ENCODE results near the gene C1orf122. TPM values are rescaled to one million over a fixed set of nuclear protein-coding genes. Genes with fewer than 3 reads are reported as not detected.

The C1orf122 gene
- total RNA-seq, 1 donor from 2014 or later = 26.1 TPM

GRCh38 chr1:37809942-37810341 lies 2.4 kb downstream of the C1orf122 start:
- DNase-seq (ENCODE audit: low read depth) (no peak), FAIRE-seq (no peak)
- TF ChIP-seq CTCF (IDR thresholded peaks at IDR 0.05; ENCODE audit: insufficient read depth, low read length, severe bottlenecking) = no peak
- peaks cover 22% of the 10 kb centered on the region for H3K36me3 ChIP-seq (ENCODE audit: control insufficient read depth, insufficient read depth, low read length)
- H3K27me3 ChIP-seq (ENCODE audit: control insufficient read depth, insufficient read depth, low read length) = no peaks in the 10 kb centered on the region
- no peak overlapping the region for H3K4me3 ChIP-seq (ENCODE audit: low read depth, low read length)

DNA sequence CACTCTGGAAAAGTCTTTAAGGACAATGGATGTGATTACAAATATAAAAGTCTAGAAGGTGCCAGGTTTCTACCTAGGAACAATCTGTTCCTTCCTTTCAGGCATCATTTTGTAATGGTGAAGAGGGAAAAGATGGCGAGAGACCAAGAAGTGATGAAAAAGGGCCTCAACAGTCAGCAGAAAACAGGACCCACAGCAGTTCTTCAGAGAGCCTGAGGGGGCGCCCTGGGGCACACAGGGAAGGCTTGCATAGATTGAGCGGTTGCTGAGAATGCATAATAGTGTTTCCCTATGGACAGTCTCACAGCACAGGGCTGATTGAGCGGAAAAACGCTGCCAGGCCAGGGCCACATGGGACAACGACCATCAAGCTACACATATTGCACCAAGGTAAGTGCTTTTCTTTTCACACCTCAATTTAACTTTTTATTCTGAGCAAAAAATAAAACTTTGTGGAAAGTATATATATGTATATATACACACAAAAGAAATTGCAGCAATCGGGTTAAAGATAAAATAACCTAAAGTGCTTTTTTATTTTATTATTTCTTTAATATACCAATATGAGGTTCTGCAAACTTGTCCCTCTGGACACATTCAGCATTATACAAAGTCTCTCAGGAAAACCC lies 3.6 kb downstream of the C1orf122 start:
- TF ChIP-seq CTCF (IDR thresholded peaks at IDR 0.05; ENCODE audit: insufficient read depth, low read length, severe bottlenecking) = peak; percentile 93
- DNase-seq (ENCODE audit: low read depth) (peak; percentile 62), FAIRE-seq (no peak)
- Histone ChIP-seq H3K27me3 (ENCODE audit: control insufficient read depth, insufficient read depth, low read length) (no peaks in the 10 kb centered on the region), H3K36me3 (ENCODE audit: control insufficient read depth, insufficient read depth, low read length) (peaks cover 21% of the 10 kb centered on the region), H3K4me3 (ENCODE audit: low read depth, low read length) (no peak overlapping the region)

GRCh38 chr1:37813529-37814145 lies 6.0 kb downstream of the C1orf122 start:
- DNase-seq (ENCODE audit: low read depth) = no peak
- no peak for FAIRE-seq
- TF ChIP-seq CTCF (IDR thresholded peaks at IDR 0.05; ENCODE audit: insufficient read depth, low read length, severe bottlenecking) = no peak
- no peak overlapping the region for H3K4me3 ChIP-seq (ENCODE audit: low read depth, low read length)
- H3K36me3 ChIP-seq (ENCODE audit: control insufficient read depth, insufficient read depth, low read length) = peaks cover 23% of the 10 kb centered on the region
- H3K27me3 ChIP-seq (ENCODE audit: control insufficient read depth, insufficient read depth, low read length) = no peaks in the 10 kb centered on the region

DNA sequence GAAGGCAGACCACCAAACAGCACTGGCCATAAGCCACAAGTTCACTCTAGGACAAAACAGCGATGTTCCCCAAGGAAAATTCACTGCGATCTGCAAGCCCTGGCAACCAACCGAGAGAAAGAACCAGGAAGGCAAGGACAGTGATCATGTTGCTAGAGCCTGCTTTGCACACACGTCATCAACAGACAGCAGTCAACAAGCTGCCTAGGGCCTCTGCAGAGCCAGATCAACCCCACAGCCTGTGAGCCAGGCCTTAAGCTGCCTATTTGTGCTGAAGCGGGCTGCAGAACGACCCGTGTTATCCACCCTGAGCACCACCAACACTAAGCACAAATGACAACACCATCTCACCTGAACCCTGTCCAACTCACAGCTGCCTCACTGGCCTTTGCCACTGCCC lies 6.7 kb downstream of the C1orf122 start:
- H3K27me3 ChIP-seq (ENCODE audit: control insufficient read depth, insufficient read depth, low read length) = no peaks in the 10 kb centered on the region
- DNase-seq (ENCODE audit: low read depth) (no peak), FAIRE-seq (peak; percentile 50)
- H3K36me3 ChIP-seq (ENCODE audit: control insufficient read depth, insufficient read depth, low read length) = peaks cover 23% of the 10 kb centered on the region
- H3K4me3 ChIP-seq (ENCODE audit: low read depth, low read length) = no peak overlapping the region
- no peak for TF ChIP-seq CTCF (IDR thresholded peaks at IDR 0.05; ENCODE audit: insufficient read depth, low read length, severe bottlenecking)

- no peak overlapping the region for H3K4me3 ChIP-seq (ENCODE audit: low read depth, low read length)
- TF ChIP-seq CTCF (IDR thresholded peaks at IDR 0.05; ENCODE audit: insufficient read depth, low read length, severe bottlenecking) = no peak
- H3K27me3 ChIP-seq (ENCODE audit: control insufficient read depth, insufficient read depth, low read length) = no peaks in the 10 kb centered on the region
- DNase-seq (ENCODE audit: low read depth) = peak; percentile 13
- H3K36me3 ChIP-seq (ENCODE audit: control insufficient read depth, insufficient read depth, low read length) = peaks cover 36% of the 10 kb centered on the region
- peak; percentile 18 for FAIRE-seq
Measured at GRCh38 chr1:37817481-37817880, 9.9 kb downstream of the C1orf122 start.
